ENCODE measurements around the gene IPO9.

- TF ChIP-seq CTCF (IDR thresholded peaks at IDR 0.05) (no peak), POLR2A (IDR thresholded peaks at IDR 0.05) (no peak)
These were observed 83.0 kb downstream of the IPO9 start for GRCh38 chr1:201911826-201912571.
